CD4-positive, alpha-beta T cell treated with Interleukin-1 beta for 1 hour (primary cell): ENCODE data around the gene ACBD7.

Experiments
- DNase-seq, 2 donors: peaks; one replicate each; pipeline ENCODE4 v3.0.0-alpha.2; 2020 to 2022

Gene ACBD7

GRCh38 chr10:15084502-15084922, 4.1 kb downstream of the ACBD7 start:
- DNase-seq: peak in 1 of 2 donors; percentile 65

DNA sequence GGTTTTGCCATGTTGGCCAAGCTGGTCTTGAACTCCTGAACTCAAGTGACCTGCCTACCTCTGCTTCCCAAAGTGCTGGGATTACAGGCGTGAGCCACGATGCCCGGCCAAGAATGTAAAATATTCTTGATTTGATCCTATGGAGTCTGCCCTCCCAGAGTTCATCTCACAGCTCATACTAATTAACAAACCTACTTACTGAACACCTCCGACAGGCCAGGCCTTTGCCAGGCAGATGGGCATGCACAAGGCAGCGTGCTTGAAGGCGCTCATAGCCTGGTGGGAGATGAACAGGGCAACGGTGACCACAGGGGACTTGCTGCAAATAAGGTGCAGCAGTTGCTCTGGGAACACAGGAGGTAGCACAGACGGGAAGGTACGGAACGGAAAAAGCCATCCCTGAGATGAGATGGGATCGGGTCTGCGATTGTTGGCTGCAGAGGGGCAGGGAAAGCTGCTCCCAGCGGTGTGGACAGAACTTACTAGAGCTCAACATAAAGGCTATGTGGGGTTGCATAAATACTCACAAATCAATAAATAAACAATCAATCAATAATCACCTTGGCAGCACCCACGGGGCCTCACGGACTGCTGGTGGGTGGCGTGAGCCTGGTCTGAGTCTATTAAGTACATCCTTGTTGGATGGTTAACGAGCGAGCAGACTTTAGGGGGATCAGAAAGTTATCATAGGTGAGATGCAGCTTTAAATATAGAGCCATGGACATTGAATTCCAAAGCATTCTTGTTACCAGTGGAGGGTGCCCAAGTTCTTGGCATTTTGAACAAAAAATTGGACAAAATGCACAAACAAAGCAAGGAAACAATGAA, 4.7 kb downstream of the ACBD7 start:
- DNase-seq: no peak

DNA sequence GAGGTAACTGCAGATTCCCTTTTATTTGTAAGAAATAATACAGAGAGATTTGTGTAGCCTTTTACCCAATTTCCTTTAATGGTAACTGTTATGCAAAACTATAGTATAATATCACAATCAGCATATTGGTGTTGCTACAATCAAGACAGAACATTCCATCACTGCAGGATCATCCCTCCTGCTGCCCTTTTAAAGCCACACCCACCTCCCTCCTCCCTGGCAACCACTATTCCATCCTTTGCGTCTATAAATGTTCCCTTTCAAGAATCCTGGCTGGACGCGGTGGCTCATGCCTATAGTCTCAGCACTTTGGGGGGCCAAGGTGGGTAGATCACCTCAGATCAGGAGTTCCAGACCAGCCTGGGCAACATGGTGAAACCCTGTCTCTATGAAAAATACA, 13.2 kb downstream of the ACBD7 start:
- DNase-seq: no peak

GRCh38 chr10:15072358-15072757, 16.2 kb downstream of the ACBD7 start:
- DNase-seq: no peak

DNA sequence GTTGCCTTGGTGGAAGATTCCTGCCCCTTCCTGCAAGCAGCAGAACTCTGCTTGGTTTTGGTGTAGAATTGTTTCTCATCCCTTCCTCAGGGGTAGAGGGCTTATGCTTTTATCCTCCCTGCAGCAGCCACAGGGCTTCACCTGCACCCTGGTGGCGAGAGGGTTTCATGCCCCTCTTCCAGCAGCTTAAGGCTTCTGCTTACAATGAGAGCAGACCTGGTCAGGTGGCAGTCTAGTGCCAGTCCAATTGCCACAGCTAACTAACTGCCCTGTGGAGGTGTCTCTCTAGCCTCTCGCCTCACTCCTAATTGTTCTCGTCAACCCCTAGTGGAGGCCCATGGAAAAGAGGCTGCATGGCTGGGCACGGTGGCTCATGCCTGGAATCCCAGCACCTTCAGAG, 19.3 kb downstream of the ACBD7 start:
- DNase-seq: no peak

DNA sequence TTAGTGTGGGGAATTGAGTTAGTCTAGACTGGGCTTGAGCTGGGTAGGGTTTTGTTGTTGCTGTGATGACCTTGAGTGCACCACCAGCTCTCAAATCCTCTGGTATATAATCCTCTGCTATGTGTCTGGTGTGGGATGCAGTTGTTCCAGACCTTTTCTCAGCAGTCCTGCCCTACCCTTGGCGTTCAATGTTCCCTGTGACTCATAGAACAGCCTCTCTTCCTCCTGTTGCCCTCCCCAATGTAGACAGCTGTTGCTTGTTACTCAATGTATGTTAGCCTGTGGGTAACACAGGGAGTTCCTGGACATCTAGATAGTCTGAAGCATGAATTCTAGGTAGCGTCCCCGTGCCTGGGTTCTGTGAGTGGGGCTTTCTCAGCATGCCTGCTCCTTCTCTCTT, 19.8 kb downstream of the ACBD7 start:
- DNase-seq: no peak

DNA sequence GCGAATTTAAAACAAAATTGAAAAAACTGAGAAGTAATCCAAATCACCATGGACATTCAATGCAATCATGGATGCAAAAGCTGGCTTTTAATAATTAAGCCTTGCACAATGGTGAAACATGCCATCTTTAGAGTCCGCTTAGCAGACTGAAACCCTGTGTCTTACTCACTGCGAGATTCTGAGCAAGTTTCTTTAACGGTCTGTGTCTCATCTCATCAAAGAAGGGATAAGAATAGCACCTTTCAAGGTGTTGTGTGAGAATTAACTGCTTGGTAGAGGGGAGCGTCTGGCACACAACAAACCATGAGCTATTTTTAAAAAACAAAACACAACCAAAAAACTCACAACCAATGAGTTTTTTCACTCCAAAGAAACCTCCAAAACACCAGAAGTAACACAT, 21.4 kb downstream of the ACBD7 start:
- no peak for DNase-seq

DNA sequence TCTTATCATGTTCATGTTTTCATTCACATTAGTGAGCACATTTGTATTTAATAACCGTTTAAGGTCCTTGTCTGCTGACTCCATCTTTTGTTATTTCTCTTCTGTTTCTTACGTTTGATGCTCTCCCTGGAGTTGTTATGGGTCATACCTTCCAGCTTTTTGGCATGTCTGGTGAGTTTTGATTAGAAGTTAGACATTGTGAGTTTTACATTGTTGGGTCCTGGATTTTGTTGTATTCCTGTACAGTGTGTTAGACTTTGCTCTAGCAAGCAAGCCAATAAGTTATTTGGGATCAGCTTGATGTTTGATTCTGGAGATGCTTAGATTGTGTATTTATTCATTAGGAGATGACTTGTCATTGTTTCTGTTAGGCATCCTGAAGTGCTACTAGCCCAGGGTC, 27.9 kb downstream of the ACBD7 start:
- no peak for DNase-seq

DNA sequence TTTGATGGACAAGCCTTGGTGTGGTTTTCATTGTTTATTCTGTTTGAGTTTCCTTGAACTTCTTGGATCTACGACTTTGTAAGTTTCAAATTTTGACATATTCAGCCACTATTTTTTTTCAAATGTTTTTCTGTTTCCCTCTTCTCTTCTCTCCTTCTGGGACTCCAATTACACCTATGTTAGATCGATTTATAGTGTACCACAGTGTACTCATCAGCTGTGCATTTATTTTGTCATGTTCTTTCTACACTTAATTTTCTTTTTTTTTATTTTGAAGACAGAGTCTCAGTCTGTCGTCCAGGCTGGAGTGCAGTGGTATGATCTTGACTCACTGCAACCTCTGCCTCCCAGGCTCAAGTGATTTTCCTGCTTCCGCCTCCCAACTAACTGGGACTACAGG, 28.7 kb downstream of the ACBD7 start:
- no peak for DNase-seq

- DNase-seq: no peak
Measured at GRCh38 chr10:15058689-15059088, 29.9 kb downstream of the ACBD7 start.

GRCh38 chr10:15053061-15053460, 35.5 kb downstream of the ACBD7 start:
- DNase-seq: no peak

DNA sequence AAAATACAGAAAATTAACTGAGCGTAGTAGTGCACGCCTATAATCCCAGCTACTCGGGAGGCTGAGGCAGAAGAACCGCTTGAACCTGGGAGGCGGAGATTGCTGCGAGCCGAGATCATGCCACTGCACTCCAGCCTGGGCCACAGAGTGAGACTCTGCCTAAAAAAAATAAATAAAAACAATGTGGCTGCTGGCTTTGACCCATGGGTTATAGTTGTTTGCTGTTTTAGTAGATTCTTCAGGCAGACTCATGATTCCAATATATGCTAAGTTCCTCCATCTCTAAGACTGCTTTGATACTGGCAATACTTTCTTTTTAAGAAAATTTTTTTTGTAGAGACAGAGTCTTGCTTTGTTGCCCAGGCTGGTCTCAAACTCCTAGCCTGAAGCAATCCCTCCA, 36.5 kb downstream of the ACBD7 start:
- DNase-seq: no peak

DNA sequence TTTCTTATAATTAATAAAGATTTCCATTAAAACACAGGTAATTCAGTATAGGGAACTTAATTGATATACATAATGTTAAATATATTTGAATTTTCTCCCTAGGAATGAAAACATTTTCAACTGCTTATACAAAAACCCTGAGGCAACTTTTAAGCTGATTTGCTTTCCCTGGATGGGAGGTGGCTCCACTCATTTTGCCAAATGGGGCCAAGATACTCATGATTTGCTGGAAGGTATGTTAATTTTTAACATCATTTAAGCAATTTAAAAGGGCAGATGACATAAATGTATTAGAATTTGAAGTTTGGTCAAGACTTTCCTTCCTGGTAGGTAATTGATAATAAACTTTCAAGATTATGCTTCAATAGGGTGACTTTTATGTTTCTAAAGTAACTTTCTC, 39.0 kb downstream of the ACBD7 start:
- no peak for DNase-seq

GRCh38 chr10:15046626-15047025, 42.0 kb downstream of the ACBD7 start:
- DNase-seq: no peak

- DNase-seq: no peak
Measured at GRCh38 chr10:15045380-15045779, 43.2 kb downstream of the ACBD7 start.

- no peak for DNase-seq
Measured at GRCh38 chr10:15043674-15044073, 44.9 kb downstream of the ACBD7 start, which contains the start of gene OLAH. TSS of gene OLAH (plus strand) at chr10:15043943. CDS start at chr10:15047289, 3,346 bp downstream.

GRCh38 chr10:15038416-15038815, 50.2 kb downstream of the ACBD7 start:
- DNase-seq: no peak

DNA sequence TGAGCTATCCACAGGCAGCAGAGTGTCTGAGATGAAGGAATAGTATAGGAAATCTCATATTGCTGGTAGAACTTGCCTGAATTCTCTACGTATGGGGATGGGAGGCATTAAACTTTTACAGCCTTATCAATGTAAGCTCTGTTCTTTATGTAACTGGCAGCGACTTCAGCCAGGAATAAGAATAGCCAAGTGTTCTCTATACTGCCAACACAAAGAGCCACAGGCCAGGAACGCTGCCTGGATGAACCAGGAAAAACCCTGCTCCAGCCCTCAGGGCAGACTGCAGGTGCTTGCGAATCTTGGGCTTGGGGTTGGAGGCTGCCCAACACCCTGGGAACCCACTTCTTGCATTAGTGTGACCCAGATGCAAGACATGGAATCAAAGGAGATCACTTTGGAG, 50.9 kb downstream of the ACBD7 start:
- DNase-seq: no peak

DNA sequence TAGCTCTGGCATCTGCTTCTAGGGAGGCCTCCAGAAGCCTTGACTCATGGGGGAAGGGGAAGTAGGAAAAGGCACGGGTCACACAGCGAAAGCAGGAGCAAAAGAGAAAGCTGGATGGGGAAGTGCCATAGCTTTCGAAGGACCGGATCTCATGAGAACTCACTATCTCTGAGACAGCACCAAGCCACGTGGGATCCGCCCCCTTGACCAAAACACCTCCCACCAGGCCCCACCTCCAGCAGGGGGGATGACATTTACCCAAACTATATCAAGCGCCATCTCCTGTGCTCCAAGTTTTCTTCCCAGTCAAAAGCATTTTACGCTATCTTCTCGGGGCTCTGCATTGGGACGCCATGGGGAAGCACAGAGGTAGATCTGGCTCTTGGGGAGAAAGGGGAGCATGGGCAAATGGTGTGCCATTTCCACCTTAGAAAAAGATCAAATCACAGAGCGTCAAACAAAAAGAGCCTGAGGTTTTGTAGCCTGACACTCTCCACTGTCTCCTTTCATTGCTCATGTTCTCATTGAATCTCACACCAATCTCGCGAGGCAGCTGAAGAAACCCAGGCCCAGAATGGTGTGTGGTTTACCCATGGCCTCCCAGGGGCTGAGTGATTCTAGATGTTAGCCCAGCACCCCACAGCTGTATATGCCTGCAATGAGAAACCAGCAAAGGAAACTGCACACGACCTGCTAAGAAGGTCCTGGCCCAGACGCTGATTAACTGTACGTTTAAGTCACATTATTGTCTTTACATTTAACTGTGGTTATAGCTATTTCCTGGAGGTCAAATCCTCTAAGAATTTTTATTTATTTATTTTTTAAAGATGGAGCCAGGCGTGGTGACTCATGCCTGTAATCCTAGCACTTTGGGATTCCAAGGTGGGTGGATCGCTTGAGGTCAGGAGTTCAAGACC, 52.9 kb downstream of the ACBD7 start:
- peak; percentile 14 to 42 for DNase-seq

- no peak for DNase-seq
Measured at GRCh38 chr10:15027741-15028140, 60.8 kb downstream of the ACBD7 start.
